K562 (cell line): Measurements from ENCODE around the gene CLSTN2.

Experiments
- GATA2 ChIP-seq: sonication (generic); formaldehyde crosslinking; IDR thresholded peaks from 2 replicates; pipeline ENCODE4 v1.4.0; 2020; ENCODE audit warnings: mild to moderate bottlenecking, missing genetic modification reagents
- NCOA1 ChIP-seq: fragments of 450-650 bp; IDR thresholded peaks from 2 replicates; pipeline ENCODE4 v1.6.1; 2016; ENCODE audit warnings: low read depth
- NFE2L1 ChIP-seq: fragments of 450-650 bp; IDR thresholded peaks from 2 replicates; pipeline ENCODE4 v1.6.1; 2016; ENCODE audit warnings: missing genetic modification characterization, low read depth, mild to moderate bottlenecking, missing compliant biosample characterization, moderate library complexity, borderline replicate concordance
- ZBTB1 ChIP-seq: sonication (generic); formaldehyde crosslinking; IDR thresholded peaks from 2 replicates; pipeline ENCODE4 v1.8.1; 2023; ENCODE audit warnings: missing genetic modification reagents, low read depth, mild to moderate bottlenecking, borderline replicate concordance
- ZFX ChIP-seq: sonication (generic); formaldehyde crosslinking; IDR thresholded peaks from 2 replicates; pipeline ENCODE4 v1.8.0; 2022; ENCODE audit warnings: mild to moderate bottlenecking, missing genetic modification reagents, moderate library complexity
- ZNF232 ChIP-seq: sonication (generic); formaldehyde crosslinking; IDR thresholded peaks from 2 replicates; pipeline ENCODE4 v1.8.0; 2022; ENCODE audit warnings: mild to moderate bottlenecking, missing genetic modification reagents

DNA sequence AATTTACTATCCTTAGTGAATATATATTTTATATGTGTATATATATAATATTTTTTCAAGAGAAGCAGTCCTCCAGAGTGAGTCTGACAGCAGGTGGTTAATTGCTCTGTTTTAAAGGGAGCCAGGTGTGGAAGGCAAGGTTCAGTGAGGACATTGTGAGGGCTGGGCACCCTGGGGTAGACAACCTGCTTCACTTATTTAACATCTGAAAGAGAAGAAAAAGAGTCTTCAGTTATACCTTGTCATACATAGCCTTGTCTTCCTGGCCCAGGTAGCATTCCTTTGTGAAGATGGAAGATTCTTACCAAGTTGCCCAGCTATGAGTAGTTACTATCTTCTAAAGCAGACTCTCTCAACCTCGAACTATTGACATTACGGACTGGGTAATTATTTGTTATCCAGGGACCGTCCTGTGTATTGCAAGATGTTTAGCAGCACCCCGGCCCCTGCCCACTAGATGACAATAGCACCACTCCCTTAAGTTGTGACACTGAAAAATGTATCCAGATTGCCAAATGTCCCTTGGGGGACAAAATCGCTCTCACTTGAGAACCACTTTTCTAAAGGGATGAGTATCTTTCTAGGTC, 406.9 kb downstream of the CLSTN2 start:
- TF ChIP-seq NCOA1 (no peak), NFE2L1 (tag) (no peak), GATA2 (CRISPR knock-in tag) (no peak), ZNF232 (CRISPR knock-in tag) (no peak), ZFX (CRISPR knock-in tag) (no peak), ZBTB1 (CRISPR knock-in tag) (no peak)
